Osteoblast (primary cell): ENCODE results near the gene SRSF3. TPM values are rescaled to one million over a fixed set of nuclear protein-coding genes. Genes with fewer than 3 reads are reported as not detected.

Experiments used
- DNase-seq: peaks from one replicate; pipeline ENCODE4 v3.0.0; 2011; ENCODE audit warnings: low spot score, mixed read lengths; ENCODE audit not compliant: insufficient read length; ENCODE audit errors: missing footprints
- H2AFZ ChIP-seq: 2 replicates; pipeline ENCODE4 v1.6.0; 2011; ENCODE audit warnings: mild to moderate bottlenecking, low read length
- H3K27ac ChIP-seq: 2 replicates; pipeline ENCODE4 v1.5.1; 2011; ENCODE audit warnings: mild to moderate bottlenecking, low read depth, low read length, moderate library complexity
- H3K27me3 ChIP-seq: 2 replicates; pipeline ENCODE4 v1.6.0; 2012; ENCODE audit warnings: mild to moderate bottlenecking, control low read depth, inconsistent platforms, low read length, moderate library complexity; ENCODE audit not compliant: insufficient read depth
- H3K36me3 ChIP-seq: 2 replicates; pipeline ENCODE4 v1.5.1; 2011; ENCODE audit warnings: mild to moderate bottlenecking, low read length, control low read depth, moderate library complexity; ENCODE audit not compliant: insufficient read depth
- H3K4me1 ChIP-seq: 2 replicates; pipeline ENCODE4 v1.5.1; 2011; ENCODE audit warnings: mild to moderate bottlenecking, low read length, control low read depth, moderate library complexity; ENCODE audit not compliant: insufficient read depth
- H3K4me2 ChIP-seq: 2 replicates; pipeline ENCODE4 v1.6.0; 2011; ENCODE audit warnings: mild to moderate bottlenecking, low read length; ENCODE audit not compliant: insufficient read depth
- H3K4me3 ChIP-seq: fragments of 200-600 bp; sonication (generic); 3 replicates; pipeline ENCODE4 v1.5.1; 2012; ENCODE audit warnings: mild to moderate bottlenecking, low read length, inconsistent platforms; ENCODE audit not compliant: insufficient read depth
- H3K79me2 ChIP-seq: 2 replicates; pipeline ENCODE4 v1.6.0; 2012; ENCODE audit warnings: mild to moderate bottlenecking, low read length, control low read depth, inconsistent platforms; ENCODE audit not compliant: insufficient read depth
- H3K9me3 ChIP-seq: 2 replicates; pipeline ENCODE4 v1.5.1; 2011; ENCODE audit warnings: low read depth, low read length, control low read depth
- H4K20me1 ChIP-seq: 2 replicates; pipeline ENCODE4 v1.6.0; 2012; ENCODE audit warnings: mild to moderate bottlenecking, low read length, control low read depth; ENCODE audit not compliant: insufficient read depth
- total RNA-seq: library from RNA; depleted of rRNA; stranded (reverse); fragments of >200 nt; gene quantifications from 2 replicates; pipeline ENCODE4 v1.2.3, GENCODE V29; 2012
- TF ChIP-seq, protein P1 (sequence below): IDR thresholded peaks from 2 replicates; pipeline ENCODE4 v1.5.1; 2011; ENCODE audit warnings: mild to moderate bottlenecking, low read depth, low read length, moderate library complexity; ENCODE audit errors: extremely low read depth

The SRSF3 gene
- total RNA-seq = 236 and 289 TPM in 2 replicates

DNA sequence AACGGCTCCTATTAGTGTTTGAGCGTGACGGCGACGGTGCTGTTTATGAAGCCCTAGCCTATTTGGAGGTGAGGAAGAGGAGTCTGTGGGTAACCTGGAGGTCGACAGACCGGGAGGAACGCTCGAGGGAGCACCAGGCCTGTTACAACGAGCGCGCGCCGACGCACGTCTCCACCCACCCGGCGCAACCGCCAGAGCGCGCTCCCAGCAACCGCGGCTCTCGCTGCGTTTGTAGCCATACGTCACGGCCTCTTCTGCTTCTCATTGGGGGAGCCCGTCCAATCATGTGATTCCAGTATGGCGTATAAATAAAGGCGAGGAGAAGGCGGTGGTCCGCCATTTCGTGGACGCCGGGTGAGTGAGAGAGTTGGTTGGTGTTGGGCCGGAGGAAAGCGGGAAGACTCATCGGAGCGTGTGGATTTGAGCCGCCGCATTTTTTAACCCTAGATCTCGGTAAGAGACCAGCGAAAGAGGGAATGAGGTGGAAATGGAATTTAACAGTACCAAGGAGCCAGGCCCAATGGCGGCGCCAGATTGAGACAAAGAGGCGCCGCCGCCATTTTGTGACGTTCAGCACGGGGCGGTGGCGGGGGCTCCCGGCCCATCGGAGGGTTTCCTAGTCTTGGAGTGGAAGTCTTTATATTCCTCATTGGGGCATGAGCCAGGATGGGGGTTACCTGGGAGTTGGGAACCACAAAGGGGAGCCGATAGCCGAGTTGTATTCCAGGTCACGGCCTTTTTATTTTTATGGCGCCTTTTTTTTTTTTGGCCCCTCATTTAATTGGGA, at the start of gene SRSF3:
Gene SRSF3, plus strand, starts transcription at position 334 of the 787 bp plus-strand sequence. CDS start 2,401 bp downstream, outside the sequence.
- Histone ChIP-seq H3K4me2 (peak within 1 kb of the TSS; percentile 97), H3K4me3 (peak within 1 kb of the TSS; percentile 95), H3K9me3 (no peaks in the 10 kb centered on the region), H3K36me3 (peaks cover 31% of the 10 kb centered on the region), H3K4me1 (peaks cover 37% of the 10 kb centered on the region), H4K20me1 (peaks cover 48% of the 10 kb centered on the region), H2AFZ (peak within 1 kb of the TSS; percentile 92), H3K79me2 (peaks cover 63% of the 10 kb centered on the region), H3K27ac (peak within 1 kb of the TSS; percentile 99), H3K27me3 (no peaks in the 10 kb centered on the region)
- TF ChIP-seq, protein P1, sequence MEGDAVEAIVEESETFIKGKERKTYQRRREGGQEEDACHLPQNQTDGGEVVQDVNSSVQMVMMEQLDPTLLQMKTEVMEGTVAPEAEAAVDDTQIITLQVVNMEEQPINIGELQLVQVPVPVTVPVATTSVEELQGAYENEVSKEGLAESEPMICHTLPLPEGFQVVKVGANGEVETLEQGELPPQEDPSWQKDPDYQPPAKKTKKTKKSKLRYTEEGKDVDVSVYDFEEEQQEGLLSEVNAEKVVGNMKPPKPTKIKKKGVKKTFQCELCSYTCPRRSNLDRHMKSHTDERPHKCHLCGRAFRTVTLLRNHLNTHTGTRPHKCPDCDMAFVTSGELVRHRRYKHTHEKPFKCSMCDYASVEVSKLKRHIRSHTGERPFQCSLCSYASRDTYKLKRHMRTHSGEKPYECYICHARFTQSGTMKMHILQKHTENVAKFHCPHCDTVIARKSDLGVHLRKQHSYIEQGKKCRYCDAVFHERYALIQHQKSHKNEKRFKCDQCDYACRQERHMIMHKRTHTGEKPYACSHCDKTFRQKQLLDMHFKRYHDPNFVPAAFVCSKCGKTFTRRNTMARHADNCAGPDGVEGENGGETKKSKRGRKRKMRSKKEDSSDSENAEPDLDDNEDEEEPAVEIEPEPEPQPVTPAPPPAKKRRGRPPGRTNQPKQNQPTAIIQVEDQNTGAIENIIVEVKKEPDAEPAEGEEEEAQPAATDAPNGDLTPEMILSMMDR = peak; percentile 25
- peak; percentile 96 for DNase-seq

- Histone ChIP-seq H3K4me2 (peak overlapping the region; percentile 94), H3K4me3 (peak overlapping the region; percentile 99), H3K79me2 (peaks cover 66% of the 10 kb centered on the region), H4K20me1 (peaks cover 13% of the 10 kb centered on the region), H3K4me1 (peaks cover 33% of the 10 kb centered on the region), H3K27me3 (no peaks in the 10 kb centered on the region), H3K36me3 (no peaks in the 10 kb centered on the region), H3K27ac (peak overlapping the region; percentile 90), H2AFZ (no peak overlapping the region), H3K9me3 (no peaks in the 10 kb centered on the region)
- peak; percentile 48 for DNase-seq
- TF ChIP-seq, protein P1 = no peak
These were observed 48.3 kb upstream of the SRSF3 start for GRCh38 chr6:36545767-36546307.

- DNase-seq = peak; percentile 77
- Histone ChIP-seq H3K4me2 (peak overlapping the region; percentile 94), H3K27me3 (no peaks in the 10 kb centered on the region), H3K79me2 (peaks cover 60% of the 10 kb centered on the region), H3K27ac (peak overlapping the region; percentile 90), H3K4me3 (peak overlapping the region; percentile 99), H3K36me3 (no peaks in the 10 kb centered on the region), H3K9me3 (no peaks in the 10 kb centered on the region), H4K20me1 (peaks cover 13% of the 10 kb centered on the region), H3K4me1 (peaks cover 33% of the 10 kb centered on the region), H2AFZ (peak overlapping the region; percentile 97)
- TF ChIP-seq, protein P1 = no peak
These were observed 47.7 kb upstream of the SRSF3 start for GRCh38 chr6:36546308-36546919.
